HCT116 (cell line): ENCODE results near the gene AKT3. TPM values are rescaled to one million over a fixed set of nuclear protein-coding genes. Genes with fewer than 3 reads are reported as not detected.

Experiments
- ATAC-seq: fragments of 200-7000 bp; cut with Tn5 transposase; 2 replicates; pipeline ENCODE4 v1.9.1; 2020; ENCODE audit warnings: mild to moderate bottlenecking, moderate library complexity
- BruUV-seq: library from RNA; stranded (reverse); fragments of 400-500 nt; replicated peaks from 2 replicates; lab custom pipeline; 2021; lab: Mats Ljungman, UMichigan
- CTCF ChIA-PET: fragments of 300-600 bp; sonication (Branson Sonifier 250); formaldehyde crosslinking; loops from one replicate; lab custom pipeline; 2021; ENCODE audit warnings: antibody characterized with exemption; lab: Charles Lee
- POLR2A ChIA-PET: fragments of 300-600, 350-600 bp; sonication (Branson Sonifier 250); formaldehyde crosslinking; loops from one replicate; lab custom pipeline; 2021; ENCODE audit warnings: antibody characterized with exemption; lab: Charles Lee
- RAD21 ChIA-PET, 2 experiments: fragments of 300-600 bp; sonication (Branson Sonifier 250); formaldehyde crosslinking; loops; one replicate each; lab custom pipeline; 2023; ENCODE audit warnings: low total read pairs in 2 of 2; ENCODE audit not compliant: uncharacterized antibody in 2 of 2, unreplicated experiment in 2 of 2, low non-redundant PET in 1 of 2; lab: Charles Lee
- DNase-seq: peaks from one replicate; pipeline ENCODE4 v3.0.0-alpha.2; 2010; ENCODE audit warnings: low read depth, low spot score
- H2AFZ ChIP-seq: fragments of 200-600 bp; shearing (Covaris generic), sonication (generic); 2 replicates; pipeline ENCODE4 v1.6.1; 2017; ENCODE audit warnings: low read depth, mixed run types, mixed read lengths, antibody characterized with exemption, low read length; ENCODE audit not compliant: poor library complexity, severe bottlenecking
- H3K27ac ChIP-seq: 2 replicates; pipeline ENCODE4 v1.5.1; 2012; ENCODE audit warnings: low read depth, low read length
- H3K27me3 ChIP-seq: fragments of 200-600 bp; sonication (generic); 2 replicates; pipeline ENCODE4 v1.6.1; 2016; ENCODE audit warnings: mixed run types, low read length, mixed read lengths; ENCODE audit not compliant: insufficient read depth
- H3K36me3 ChIP-seq, 2 experiments: fragments of 200-500 bp in 1 of 2; fragments of 200-600 bp in 1 of 2; sonication (Bioruptor generic) in 1 of 2; sonication (generic) in 1 of 2; 2 replicates each; pipeline versions ENCODE4 v1.5.1 to v1.6.1; 2014 to 2016; ENCODE audit warnings: low read length in 2 of 2, inconsistent platforms in 1 of 2, mixed read lengths in 1 of 2, mixed run types in 1 of 2; ENCODE audit not compliant: insufficient read depth in 2 of 2, control insufficient read depth in 1 of 2
- H3K4me1 ChIP-seq, 2 experiments: fragments of 200-600 bp in 1 of 2; sonication (generic) in 1 of 2; 2 replicates each; pipeline versions ENCODE4 v1.5.1 to v1.6.1; 2012 to 2017; ENCODE audit warnings: low read length in 2 of 2, inconsistent platforms in 1 of 2, mild to moderate bottlenecking in 1 of 2, mixed read lengths in 1 of 2, mixed run types in 1 of 2, moderate library complexity in 1 of 2; ENCODE audit not compliant: insufficient read depth in 2 of 2, control insufficient read depth in 1 of 2
- H3K4me2 ChIP-seq: fragments of 200-600 bp; sonication (generic); 2 replicates; pipeline ENCODE4 v1.6.1; 2017; ENCODE audit warnings: mixed run types, low read length, mixed read lengths
- H3K4me3 ChIP-seq, 2 experiments: fragments of 200-600 bp in 1 of 2; sonication (generic) in 1 of 2; replicated peaks in 1 of 2; 2 replicates each; pipeline ENCODE4 v1.5.1; 2011 to 2016; ENCODE audit warnings: low read length in 2 of 2, control low read depth in 1 of 2, low read depth in 1 of 2, mild to moderate bottlenecking in 1 of 2, mixed read lengths in 1 of 2, mixed run types in 1 of 2
- H3K79me2 ChIP-seq: fragments of 200-600 bp; sonication (generic); 2 replicates; pipeline ENCODE4 v1.6.1; 2017; ENCODE audit warnings: mild to moderate bottlenecking, mixed run types, low read length, moderate library complexity, mixed read lengths; ENCODE audit not compliant: insufficient read depth
- H3K9ac ChIP-seq: fragments of 200-600 bp; sonication (generic); 2 replicates; pipeline ENCODE4 v1.6.1; 2016; ENCODE audit warnings: low read length, mixed read lengths
- H3K9me2 ChIP-seq: fragments of 200-600 bp; sonication (generic), shearing (Covaris generic); 2 replicates; pipeline ENCODE4 v1.6.1; 2017; ENCODE audit warnings: mixed run types, mild to moderate bottlenecking, moderate library complexity; ENCODE audit not compliant: insufficient read depth
- H3K9me3 ChIP-seq, 2 experiments: fragments of 200-500 bp in 1 of 2; fragments of 200-600 bp in 1 of 2; sonication (Bioruptor generic) in 1 of 2; sonication (generic) in 1 of 2; 2 replicates each; pipeline ENCODE4 v1.6.1; 2014 to 2017; ENCODE audit warnings: low read length in 2 of 2, mixed read lengths in 2 of 2, inconsistent platforms in 1 of 2, low read depth in 1 of 2, mild to moderate bottlenecking in 1 of 2, mixed run types in 1 of 2, moderate library complexity in 1 of 2; ENCODE audit not compliant: control insufficient read depth in 1 of 2, insufficient read depth in 1 of 2
- H4K20me1 ChIP-seq: fragments of 200-600 bp; sonication (generic), shearing (Covaris generic); 2 replicates; pipeline ENCODE4 v1.6.1; 2017; ENCODE audit warnings: mixed run types, mild to moderate bottlenecking, moderate library complexity; ENCODE audit not compliant: insufficient read depth
- EGR1 ChIP-seq: IDR thresholded peaks from 2 replicates; pipeline ENCODE4 v1.6.1; 2012; ENCODE audit warnings: low read depth
- ELF1 ChIP-seq: IDR thresholded peaks from 2 replicates; pipeline ENCODE4 v1.6.1; 2012; ENCODE audit warnings: low read depth, borderline replicate concordance
- EZH2 ChIP-seq: fragments of 200-600 bp; sonication (generic); IDR thresholded peaks from 2 replicates; pipeline ENCODE4 v1.6.1; 2017; ENCODE audit warnings: antibody characterized with exemption, mixed run types
- EZH2phosphoT487 ChIP-seq: fragments of 200-600 bp; IDR thresholded peaks from 2 replicates; pipeline ENCODE4 v1.6.1; 2018; ENCODE audit warnings: antibody characterized with exemption, borderline replicate concordance
- FOSL1 ChIP-seq: IDR thresholded peaks from 2 replicates; pipeline ENCODE4 v1.6.1; 2012; ENCODE audit warnings: low read depth
- JUND ChIP-seq: IDR thresholded peaks from 2 replicates; pipeline ENCODE4 v1.6.1; 2012
- POLR2A ChIP-seq: IDR thresholded peaks from 2 replicates; pipeline ENCODE4 v1.7.0; 2011; ENCODE audit warnings: borderline replicate concordance; ENCODE audit not compliant: insufficient read depth, insufficient read length; ENCODE audit errors: extremely low read depth
- POLR2AphosphoS5 ChIP-seq: IDR thresholded peaks from 2 replicates; pipeline ENCODE4 v1.6.1; 2011; ENCODE audit warnings: mild to moderate bottlenecking, low read depth, low read length, moderate library complexity
- RAD21 ChIP-seq: IDR thresholded peaks from 2 replicates; pipeline ENCODE4 v1.6.1; 2012; ENCODE audit warnings: low read depth, mild to moderate bottlenecking
- SIN3A ChIP-seq: IDR thresholded peaks from 2 replicates; pipeline ENCODE4 v1.6.1; 2012; ENCODE audit warnings: low read depth
- SRF ChIP-seq: IDR thresholded peaks from 2 replicates; pipeline ENCODE4 v1.6.1; 2012; ENCODE audit warnings: low read depth
- TCF7L2 ChIP-seq: IDR thresholded peaks from 2 replicates; pipeline ENCODE4 v1.7.0; 2011; ENCODE audit warnings: borderline replicate concordance, inconsistent platforms; ENCODE audit not compliant: insufficient read depth, insufficient read length; ENCODE audit errors: extremely low read depth
- YY1 ChIP-seq: IDR thresholded peaks from 2 replicates; pipeline ENCODE4 v1.6.1; 2011; ENCODE audit warnings: low read length, low read depth, moderate library complexity, mild to moderate bottlenecking; ENCODE audit not compliant: insufficient replicate concordance; ENCODE audit errors: extremely low read depth
- intact Hi-C: fragments of 100-400 bp; cut with micrococcal nuclease; formaldehyde crosslinking; loops from 2 replicates; pipeline ENCODE4 v1.10.0; 2022
- total RNA-seq: library from RNA; stranded (reverse); gene quantifications from one replicate; pipeline ENCODE4 v1.2.1, GENCODE V29; 2021; ENCODE audit not compliant: unreplicated experiment
- TF ChIP-seq, protein P1 (sequence below): IDR thresholded peaks from 2 replicates; pipeline ENCODE4 v1.6.1; 2012
- TF ChIP-seq, protein P2 (sequence below): IDR thresholded peaks from 2 replicates; pipeline ENCODE4 v1.6.1; 2012; ENCODE audit warnings: low read depth
- TF ChIP-seq, protein P3 (sequence below): IDR thresholded peaks from 2 replicates; pipeline ENCODE4 v1.6.1; 2011; ENCODE audit warnings: mild to moderate bottlenecking, low read length, moderate library complexity; ENCODE audit not compliant: insufficient replicate concordance; ENCODE audit errors: extremely low read depth

The AKT3 gene
- total RNA-seq, 1 experiment from 2014 or later: 0.49 TPM

DNA sequence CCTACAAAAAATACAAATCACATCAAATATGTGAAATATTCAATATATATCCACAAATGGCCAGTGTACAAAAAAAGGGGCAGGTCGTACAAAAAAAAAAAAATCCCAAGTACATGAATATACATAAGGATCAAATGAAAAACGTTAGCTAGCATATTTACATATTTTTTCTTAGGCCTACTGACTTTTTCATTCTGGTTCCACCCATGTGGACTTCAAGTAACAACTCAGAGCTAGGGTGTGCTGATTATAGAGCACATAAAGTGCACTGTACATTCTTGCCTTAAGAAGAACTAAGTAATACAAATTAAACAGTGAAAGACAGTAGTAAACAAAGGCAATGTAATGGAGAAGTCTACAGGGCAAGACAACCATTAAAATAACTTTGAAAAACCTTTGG, 297.0 kb downstream of the AKT3 start:
- Histone ChIP-seq H3K27ac (no peak overlapping the region), H3K4me1 (peaks cover 0 to 10% of the 10 kb centered on the region in 2 experiments; a peak in 2 of 4 replicates), H3K9me2 (no peaks in the 10 kb centered on the region), H3K36me3 (no peaks in the 10 kb centered on the region), H3K27me3 (no peaks in the 10 kb centered on the region), H4K20me1 (no peaks in the 10 kb centered on the region), H3K9ac (no peak overlapping the region), H3K79me2 (no peaks in the 10 kb centered on the region), H2AFZ (no peak overlapping the region), H3K9me3 (no peaks in the 10 kb centered on the region), H3K4me3 (no peak overlapping the region), H3K4me2 (no peak overlapping the region)
- ChIA-PET CTCF (no interaction called here), RAD21 (no interaction called here), POLR2A (no interaction called here)
- DNase-seq (no peak), ATAC-seq (no peak)
- BruUV-seq: no TSS peak
- no peak for TF ChIP-seq ELF1
- TF ChIP-seq SIN3A: no peak
- no peak for TF ChIP-seq RAD21
- TF ChIP-seq FOSL1: no peak
- TF ChIP-seq, protein P1, sequence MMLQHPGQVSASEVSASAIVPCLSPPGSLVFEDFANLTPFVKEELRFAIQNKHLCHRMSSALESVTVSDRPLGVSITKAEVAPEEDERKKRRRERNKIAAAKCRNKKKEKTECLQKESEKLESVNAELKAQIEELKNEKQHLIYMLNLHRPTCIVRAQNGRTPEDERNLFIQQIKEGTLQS: no peak
- TF ChIP-seq SRF: no peak
- TF ChIP-seq POLR2AphosphoS5: no peak
- TF ChIP-seq EZH2phosphoT487: no peak
- TF ChIP-seq EGR1: no peak
- no peak for TF ChIP-seq JUND
- no peak for TF ChIP-seq POLR2A
- TF ChIP-seq TCF7L2: no peak
- TF ChIP-seq YY1: no peak
- TF ChIP-seq, protein P2, sequence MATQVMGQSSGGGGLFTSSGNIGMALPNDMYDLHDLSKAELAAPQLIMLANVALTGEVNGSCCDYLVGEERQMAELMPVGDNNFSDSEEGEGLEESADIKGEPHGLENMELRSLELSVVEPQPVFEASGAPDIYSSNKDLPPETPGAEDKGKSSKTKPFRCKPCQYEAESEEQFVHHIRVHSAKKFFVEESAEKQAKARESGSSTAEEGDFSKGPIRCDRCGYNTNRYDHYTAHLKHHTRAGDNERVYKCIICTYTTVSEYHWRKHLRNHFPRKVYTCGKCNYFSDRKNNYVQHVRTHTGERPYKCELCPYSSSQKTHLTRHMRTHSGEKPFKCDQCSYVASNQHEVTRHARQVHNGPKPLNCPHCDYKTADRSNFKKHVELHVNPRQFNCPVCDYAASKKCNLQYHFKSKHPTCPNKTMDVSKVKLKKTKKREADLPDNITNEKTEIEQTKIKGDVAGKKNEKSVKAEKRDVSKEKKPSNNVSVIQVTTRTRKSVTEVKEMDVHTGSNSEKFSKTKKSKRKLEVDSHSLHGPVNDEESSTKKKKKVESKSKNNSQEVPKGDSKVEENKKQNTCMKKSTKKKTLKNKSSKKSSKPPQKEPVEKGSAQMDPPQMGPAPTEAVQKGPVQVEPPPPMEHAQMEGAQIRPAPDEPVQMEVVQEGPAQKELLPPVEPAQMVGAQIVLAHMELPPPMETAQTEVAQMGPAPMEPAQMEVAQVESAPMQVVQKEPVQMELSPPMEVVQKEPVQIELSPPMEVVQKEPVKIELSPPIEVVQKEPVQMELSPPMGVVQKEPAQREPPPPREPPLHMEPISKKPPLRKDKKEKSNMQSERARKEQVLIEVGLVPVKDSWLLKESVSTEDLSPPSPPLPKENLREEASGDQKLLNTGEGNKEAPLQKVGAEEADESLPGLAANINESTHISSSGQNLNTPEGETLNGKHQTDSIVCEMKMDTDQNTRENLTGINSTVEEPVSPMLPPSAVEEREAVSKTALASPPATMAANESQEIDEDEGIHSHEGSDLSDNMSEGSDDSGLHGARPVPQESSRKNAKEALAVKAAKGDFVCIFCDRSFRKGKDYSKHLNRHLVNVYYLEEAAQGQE: no peak
- TF ChIP-seq EZH2: no peak
- TF ChIP-seq, protein P3, sequence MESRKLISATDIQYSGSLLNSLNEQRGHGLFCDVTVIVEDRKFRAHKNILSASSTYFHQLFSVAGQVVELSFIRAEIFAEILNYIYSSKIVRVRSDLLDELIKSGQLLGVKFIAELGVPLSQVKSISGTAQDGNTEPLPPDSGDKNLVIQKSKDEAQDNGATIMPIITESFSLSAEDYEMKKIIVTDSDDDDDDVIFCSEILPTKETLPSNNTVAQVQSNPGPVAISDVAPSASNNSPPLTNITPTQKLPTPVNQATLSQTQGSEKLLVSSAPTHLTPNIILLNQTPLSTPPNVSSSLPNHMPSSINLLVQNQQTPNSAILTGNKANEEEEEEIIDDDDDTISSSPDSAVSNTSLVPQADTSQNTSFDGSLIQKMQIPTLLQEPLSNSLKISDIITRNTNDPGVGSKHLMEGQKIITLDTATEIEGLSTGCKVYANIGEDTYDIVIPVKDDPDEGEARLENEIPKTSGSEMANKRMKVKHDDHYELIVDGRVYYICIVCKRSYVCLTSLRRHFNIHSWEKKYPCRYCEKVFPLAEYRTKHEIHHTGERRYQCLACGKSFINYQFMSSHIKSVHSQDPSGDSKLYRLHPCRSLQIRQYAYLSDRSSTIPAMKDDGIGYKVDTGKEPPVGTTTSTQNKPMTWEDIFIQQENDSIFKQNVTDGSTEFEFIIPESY: no peak
- intact Hi-C loops: no loop called here
